Suprapubic skin (tissue), 4 donors: ENCODE data around the gene TEDC1.

Experiments
- EP300 ChIP-seq: sonication (generic); formaldehyde crosslinking; IDR thresholded peaks from one replicate; pipeline ENCODE4 v1.6.1; 2017; ENCODE audit warnings: antibody characterized with exemption
- POLR2A ChIP-seq, 2 donors: fragments of 450-650 bp; IDR thresholded peaks; one replicate each; pipeline ENCODE4 v1.6.1; 2017; ENCODE audit warnings: antibody characterized with exemption in 2 of 2, mild to moderate bottlenecking in 2 of 2, moderate library complexity in 2 of 2
- POLR2AphosphoS5 ChIP-seq, 3 donors: sonication (generic); formaldehyde crosslinking; IDR thresholded peaks; one replicate each; pipeline ENCODE4 v1.6.1; 2017; ENCODE audit warnings: antibody characterized with exemption in 3 of 3
- TF ChIP-seq, protein P1 (sequence below), 2 donors: fragments of 200-600 bp in 1 of 2; fragments of 450-650 bp in 1 of 2; sonication (generic) in 1 of 2; IDR thresholded peaks; one replicate each; pipeline ENCODE4 v1.5.1; 2016 to 2019; ENCODE audit warnings: antibody characterized with exemption in 2 of 2, mild to moderate bottlenecking in 1 of 2, moderate library complexity in 1 of 2

DNA sequence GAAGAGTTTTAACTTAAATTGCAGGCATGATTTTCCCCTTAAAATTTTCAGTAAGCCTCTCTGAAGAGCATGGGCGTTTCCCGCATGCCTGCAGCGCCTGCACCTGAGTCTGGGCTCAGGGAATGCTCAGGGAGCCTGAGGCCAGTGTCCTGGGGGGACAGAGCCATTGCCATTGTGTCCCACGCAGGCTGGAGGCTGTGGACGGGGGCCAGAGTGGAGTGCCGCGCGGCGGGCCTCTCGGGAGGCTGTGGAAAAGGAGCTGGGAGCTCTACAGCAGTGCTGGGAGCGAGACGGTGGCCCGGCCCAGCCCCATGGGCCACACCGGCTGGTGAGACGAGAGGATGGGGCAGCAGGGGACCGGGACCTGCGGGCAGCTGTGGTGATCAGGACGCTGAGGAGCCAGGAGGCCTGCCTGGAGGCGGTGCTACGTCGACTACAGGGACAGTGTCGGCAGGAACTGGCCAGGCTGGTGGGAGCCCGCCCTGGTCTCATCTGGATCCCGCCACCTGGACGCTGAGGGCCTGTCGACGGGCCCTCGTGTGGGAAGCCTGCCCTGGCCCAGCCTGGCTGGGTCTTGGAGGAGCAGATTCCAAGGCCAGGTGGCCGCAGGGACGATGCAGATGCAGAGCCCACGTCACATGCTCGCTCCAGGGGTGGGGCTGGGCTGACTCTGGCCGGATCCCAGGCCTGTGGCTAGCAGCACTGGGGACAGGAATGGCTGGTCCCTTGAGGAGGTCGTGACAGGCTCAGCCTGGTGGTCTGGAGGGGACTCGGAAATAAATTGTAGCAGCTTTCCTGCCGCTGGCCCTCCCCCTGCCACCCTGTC, 7.6 kb downstream of the TEDC1 start:
- TF ChIP-seq, protein P1, sequence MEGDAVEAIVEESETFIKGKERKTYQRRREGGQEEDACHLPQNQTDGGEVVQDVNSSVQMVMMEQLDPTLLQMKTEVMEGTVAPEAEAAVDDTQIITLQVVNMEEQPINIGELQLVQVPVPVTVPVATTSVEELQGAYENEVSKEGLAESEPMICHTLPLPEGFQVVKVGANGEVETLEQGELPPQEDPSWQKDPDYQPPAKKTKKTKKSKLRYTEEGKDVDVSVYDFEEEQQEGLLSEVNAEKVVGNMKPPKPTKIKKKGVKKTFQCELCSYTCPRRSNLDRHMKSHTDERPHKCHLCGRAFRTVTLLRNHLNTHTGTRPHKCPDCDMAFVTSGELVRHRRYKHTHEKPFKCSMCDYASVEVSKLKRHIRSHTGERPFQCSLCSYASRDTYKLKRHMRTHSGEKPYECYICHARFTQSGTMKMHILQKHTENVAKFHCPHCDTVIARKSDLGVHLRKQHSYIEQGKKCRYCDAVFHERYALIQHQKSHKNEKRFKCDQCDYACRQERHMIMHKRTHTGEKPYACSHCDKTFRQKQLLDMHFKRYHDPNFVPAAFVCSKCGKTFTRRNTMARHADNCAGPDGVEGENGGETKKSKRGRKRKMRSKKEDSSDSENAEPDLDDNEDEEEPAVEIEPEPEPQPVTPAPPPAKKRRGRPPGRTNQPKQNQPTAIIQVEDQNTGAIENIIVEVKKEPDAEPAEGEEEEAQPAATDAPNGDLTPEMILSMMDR (IDR thresholded peaks at IDR 0.05), result no peak
- no peak for TF ChIP-seq POLR2AphosphoS5 (IDR thresholded peaks at IDR 0.05)
- TF ChIP-seq POLR2A (IDR thresholded peaks at IDR 0.05), result no peak
- no peak for TF ChIP-seq EP300
